HEK293 (cell line): ENCODE results near the gene MUC5AC.

Source experiments
- CTCF ChIA-PET: fragments of 350-600 bp; formaldehyde crosslinking; extraction: SDS; loops from one replicate; lab custom pipeline; 2021; ENCODE audit warnings: antibody characterized with exemption; lab: Yijun Ruan, JAX
- POLR2A ChIA-PET: fragments of 300-600 bp; formaldehyde crosslinking; extraction: SDS; loops from one replicate; lab custom pipeline; 2020; ENCODE audit warnings: antibody characterized with exemption, inconsistent platforms; lab: Yijun Ruan, JAX
- H3K27ac ChIP-seq: fragments of 200-500 bp; sonication (Bioruptor generic); 2 replicates; pipeline ENCODE4 v1.5.1; 2014; ENCODE audit warnings: low read depth, low read length, control low read depth, inconsistent platforms; ENCODE audit errors: extremely low read depth
- H3K36me3 ChIP-seq, 2 experiments: fragments of 200-500 bp in 1 of 2; sonication (Bioruptor generic) in 1 of 2; 1 replicate in 1 of 2; 2 replicates in 1 of 2; pipeline ENCODE4 v1.5.1; 2014 to 2017; ENCODE audit warnings: inconsistent platforms in 2 of 2, low read length in 2 of 2; ENCODE audit not compliant: control insufficient read depth in 2 of 2, insufficient read depth in 1 of 2
- H3K4me1 ChIP-seq: fragments of 200-500 bp; sonication (Bioruptor generic); 2 replicates; pipeline ENCODE4 v1.5.1; 2014; ENCODE audit warnings: mild to moderate bottlenecking, low read length, inconsistent platforms; ENCODE audit not compliant: control insufficient read depth, insufficient read depth
- H3K4me3 ChIP-seq: 2 replicates; pipeline ENCODE4 v1.5.1; 2011; ENCODE audit warnings: low read depth, mild to moderate bottlenecking, control low read depth, low read length, moderate library complexity
- H3K9me3 ChIP-seq: fragments of 200-500 bp; sonication (Bioruptor generic); 2 replicates; pipeline ENCODE4 v1.5.1; 2014; ENCODE audit warnings: low read depth, low read length, inconsistent platforms; ENCODE audit not compliant: control insufficient read depth, insufficient read depth
- GLIS1 ChIP-seq: fragments of 450-650 bp; formaldehyde crosslinking; IDR thresholded peaks from 2 replicates; pipeline ENCODE4 v1.5.1; 2016; ENCODE audit warnings: missing biosample characterization, missing genetic modification characterization
- IKZF3 ChIP-seq: fragments of 450-650 bp; IDR thresholded peaks from 2 replicates; pipeline ENCODE4 v1.5.0; 2018; ENCODE audit warnings: missing biosample characterization, mild to moderate bottlenecking, missing genetic modification characterization, moderate library complexity
- KLF1 ChIP-seq: fragments of 450-650 bp; formaldehyde crosslinking; IDR thresholded peaks from 2 replicates; pipeline ENCODE4 v1.5.1; 2016; ENCODE audit warnings: missing biosample characterization, missing genetic modification characterization
- KLF9 ChIP-seq: fragments of 450-650 bp; formaldehyde crosslinking; IDR thresholded peaks from 2 replicates; pipeline ENCODE4 v1.5.1; 2016; ENCODE audit warnings: missing biosample characterization, missing genetic modification characterization, low read depth
- PRDM4 ChIP-seq: fragments of 450-650 bp; formaldehyde crosslinking; IDR thresholded peaks from 2 replicates; pipeline ENCODE4 v1.5.1; 2017; ENCODE audit warnings: missing biosample characterization, missing genetic modification characterization
- SP2 ChIP-seq: fragments of 450-650 bp; formaldehyde crosslinking; IDR thresholded peaks from 2 replicates; pipeline ENCODE4 v1.5.1; 2016; ENCODE audit warnings: missing biosample characterization, missing genetic modification characterization
- WT1 ChIP-seq: fragments of 450-650 bp; formaldehyde crosslinking; IDR thresholded peaks from 2 replicates; pipeline ENCODE4 v1.5.1; 2016; ENCODE audit warnings: missing biosample characterization, missing genetic modification characterization
- ZBTB17 ChIP-seq: fragments of 450-650 bp; formaldehyde crosslinking; IDR thresholded peaks from 2 replicates; pipeline ENCODE4 v1.5.1; 2016; ENCODE audit warnings: missing biosample characterization, missing genetic modification characterization
- ZBTB6 ChIP-seq: fragments of 450-650 bp; formaldehyde crosslinking; IDR thresholded peaks from 2 replicates; pipeline ENCODE4 v1.5.1; 2017; ENCODE audit warnings: missing biosample characterization, missing genetic modification characterization
- ZNF112 ChIP-seq: fragments of 450-650 bp; formaldehyde crosslinking; IDR thresholded peaks from 2 replicates; pipeline ENCODE4 v1.5.0; 2017; ENCODE audit warnings: missing biosample characterization, missing genetic modification characterization
- ZNF138 ChIP-seq: fragments of 450-650 bp; formaldehyde crosslinking; IDR thresholded peaks from 2 replicates; pipeline ENCODE4 v1.5.1; 2016; ENCODE audit warnings: missing biosample characterization, missing genetic modification characterization, borderline replicate concordance
- ZNF16 ChIP-seq: fragments of 450-650 bp; formaldehyde crosslinking; IDR thresholded peaks from 2 replicates; pipeline ENCODE4 v1.5.1; 2016; ENCODE audit warnings: low read depth, missing biosample characterization, missing genetic modification characterization
- ZNF214 ChIP-seq: fragments of 450-650 bp; formaldehyde crosslinking; IDR thresholded peaks from 2 replicates; pipeline ENCODE4 v1.5.1; 2017; ENCODE audit warnings: missing biosample characterization, mild to moderate bottlenecking, missing genetic modification characterization, borderline replicate concordance
- ZNF600 ChIP-seq: fragments of 450-650 bp; formaldehyde crosslinking; IDR thresholded peaks from 2 replicates; pipeline ENCODE4 v1.5.1; 2016; ENCODE audit warnings: missing biosample characterization, missing genetic modification characterization
- ZNF639 ChIP-seq: fragments of 450-650 bp; formaldehyde crosslinking; IDR thresholded peaks from 2 replicates; pipeline ENCODE4 v1.5.1; 2016; ENCODE audit warnings: missing biosample characterization, missing genetic modification characterization
- ZNF654 ChIP-seq: fragments of 450-650 bp; formaldehyde crosslinking; IDR thresholded peaks from 2 replicates; pipeline ENCODE4 v1.5.1; 2016; ENCODE audit warnings: low read depth, missing biosample characterization, missing genetic modification characterization
- ZNF670 ChIP-seq: fragments of 450-650 bp; formaldehyde crosslinking; IDR thresholded peaks from 2 replicates; pipeline ENCODE4 v1.5.1; 2016; ENCODE audit warnings: missing biosample characterization, missing genetic modification characterization, low read depth
- ZNF843 ChIP-seq: fragments of 450-650 bp; formaldehyde crosslinking; IDR thresholded peaks from 2 replicates; pipeline ENCODE4 v1.5.1; 2016; ENCODE audit warnings: missing biosample characterization, missing genetic modification characterization

The MUC5AC gene

GRCh38 chr11:1224491-1225385 is 67.0 kb downstream of the MUC5AC start:
- Histone ChIP-seq H3K9me3 (no peaks in the 10 kb centered on the region), H3K36me3 (no peaks in the 10 kb centered on the region), H3K4me3 (no peak overlapping the region), H3K27ac (no peak overlapping the region), H3K4me1 (no peaks in the 10 kb centered on the region)
- TF ChIP-seq ZNF600 (tag by site-specific recombination) = no peak
- no peak for TF ChIP-seq ZNF214 (tag by site-specific recombination)
- TF ChIP-seq ZNF138 (tag by site-specific recombination) = no peak
- no peak for TF ChIP-seq ZBTB17 (tag by site-specific recombination)
- TF ChIP-seq GLIS1 (tag by site-specific recombination) = no peak
- TF ChIP-seq KLF1 (tag by site-specific recombination) = no peak
- no peak for TF ChIP-seq ZNF639 (tag by site-specific recombination)
- TF ChIP-seq ZNF16 (tag by site-specific recombination) = no peak
- ChIA-PET CTCF (no interaction called here), POLR2A (no interaction called here)

- H3K4me3 ChIP-seq = no peak overlapping the region
These were observed 67.9 kb downstream of the MUC5AC start for GRCh38 chr11:1225386-1226225.

GRCh38 chr11:1226226-1226985 is 68.7 kb downstream of the MUC5AC start:
- H3K27ac ChIP-seq = no peak overlapping the region
- no peak overlapping the region for H3K4me3 ChIP-seq
- no peaks in the 10 kb centered on the region for H3K36me3 ChIP-seq
- ChIA-PET CTCF (no interaction called here), POLR2A (no interaction called here)
- TF ChIP-seq IKZF3 = no peak
- no peak for TF ChIP-seq KLF9 (tag by site-specific recombination)
- TF ChIP-seq WT1 (tag by site-specific recombination) = no peak
- TF ChIP-seq ZNF600 (tag by site-specific recombination) = no peak
- no peak for TF ChIP-seq ZNF654
- TF ChIP-seq ZNF843 (tag by site-specific recombination) = no peak
- no peak for TF ChIP-seq PRDM4 (tag by site-specific recombination)
- H3K9me3 ChIP-seq = no peaks in the 10 kb centered on the region
- H3K4me1 ChIP-seq = no peaks in the 10 kb centered on the region

More at GRCh38 chr11:1225386-1226225, 67.9 kb downstream of the MUC5AC start:
- Histone ChIP-seq H3K9me3 (no peaks in the 10 kb centered on the region), H3K4me1 (no peaks in the 10 kb centered on the region), H3K27ac (no peak overlapping the region), H3K36me3 (no peaks in the 10 kb centered on the region)
- CTCF ChIA-PET = no interaction called here
- TF ChIP-seq ZNF670 (tag by site-specific recombination) (no peak), ZBTB6 (tag by site-specific recombination) (no peak), ZNF16 (tag by site-specific recombination) (no peak), SP2 (no peak), ZNF112 (tag by site-specific recombination) (no peak)
- POLR2A ChIA-PET = no interaction called here
